AG08395 (cell line): ENCODE measurements around the gene DBH.

ENCODE experiments used
- DNase-seq: peaks from one replicate; pipeline ENCODE4 v3.0.0; 2012; ENCODE audit warnings: mixed read lengths, low spot score

The DBH gene

DNA sequence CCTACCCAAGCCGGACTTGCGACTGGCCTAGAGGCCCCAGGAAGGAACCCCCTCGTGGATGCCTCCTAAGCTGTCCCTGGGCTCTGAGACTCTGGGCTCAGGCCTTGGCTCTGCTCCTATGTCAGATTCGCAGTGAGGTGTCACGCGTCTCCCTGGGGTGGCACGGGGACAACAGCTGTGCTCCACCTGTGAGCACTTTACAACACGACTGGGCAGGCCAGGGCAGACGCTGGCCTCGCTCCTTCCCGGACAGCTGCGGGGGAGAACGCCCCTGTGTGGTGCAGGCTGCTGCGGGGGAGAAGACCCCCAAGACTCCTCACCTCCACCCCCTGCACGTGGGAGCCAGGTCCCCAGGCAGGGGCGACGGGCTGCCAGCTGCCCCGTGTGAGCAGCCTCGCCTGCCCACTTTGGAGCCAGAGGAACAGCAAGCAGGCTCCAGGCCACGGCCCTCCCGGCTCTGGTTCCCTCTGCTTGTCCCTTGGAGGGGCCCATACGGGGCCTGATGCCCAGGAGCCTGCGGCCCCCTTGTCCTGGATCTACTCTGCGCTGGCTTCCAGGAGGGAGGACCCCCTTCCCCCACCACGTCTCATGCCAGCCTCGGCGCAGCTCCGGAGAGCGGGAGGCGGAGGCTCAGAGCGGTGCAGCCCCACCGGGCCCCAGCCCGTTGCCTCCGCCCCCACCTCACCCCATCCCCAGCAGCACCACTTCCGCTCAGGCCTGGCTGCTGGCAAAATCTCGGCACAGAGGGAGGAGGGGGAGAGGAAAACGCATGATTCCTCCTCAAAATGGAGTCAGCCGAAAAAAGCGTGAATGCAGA, 66.0 kb downstream of the DBH start:
- no peak for DNase-seq

DNA sequence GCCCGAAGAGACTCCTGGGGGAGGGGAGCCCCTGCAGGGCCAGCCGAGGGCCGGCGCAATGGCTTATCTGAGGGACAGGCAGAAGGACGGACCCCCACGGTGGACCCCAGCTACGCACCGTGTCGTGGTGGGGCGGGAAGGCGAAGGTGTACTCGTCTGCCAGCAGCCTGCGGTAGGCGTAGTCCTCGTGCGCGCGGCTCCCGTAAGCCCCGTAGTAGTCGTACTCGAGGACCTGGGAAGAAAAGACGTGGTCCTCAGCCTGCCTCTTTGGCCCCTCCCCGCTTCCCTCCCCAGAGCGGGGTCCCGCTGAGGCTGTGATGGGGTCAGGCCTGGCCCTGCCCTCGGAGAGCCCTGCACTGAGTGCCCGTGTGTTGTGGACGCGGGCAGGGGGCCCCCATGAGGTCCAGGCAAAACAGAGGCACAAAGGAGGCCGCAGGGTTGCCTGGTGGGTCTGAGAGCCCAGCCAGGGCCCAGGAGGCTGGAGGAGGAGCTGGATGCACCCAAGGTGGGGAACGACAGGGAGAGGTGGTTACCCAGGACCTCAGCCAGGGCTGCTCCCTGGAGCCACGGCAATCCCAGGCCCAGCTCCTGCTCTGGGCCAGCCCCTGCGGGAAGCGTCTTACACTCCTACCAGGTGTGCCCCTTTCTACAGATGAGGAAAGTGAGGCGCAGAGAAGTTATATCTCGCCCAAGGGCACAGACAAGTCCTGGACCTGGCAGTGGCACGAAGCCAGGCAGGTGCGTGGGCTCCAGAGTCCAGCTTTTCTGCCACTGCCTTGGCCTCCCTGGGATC, 66.8 kb downstream of the DBH start:
- no peak for DNase-seq

DNA sequence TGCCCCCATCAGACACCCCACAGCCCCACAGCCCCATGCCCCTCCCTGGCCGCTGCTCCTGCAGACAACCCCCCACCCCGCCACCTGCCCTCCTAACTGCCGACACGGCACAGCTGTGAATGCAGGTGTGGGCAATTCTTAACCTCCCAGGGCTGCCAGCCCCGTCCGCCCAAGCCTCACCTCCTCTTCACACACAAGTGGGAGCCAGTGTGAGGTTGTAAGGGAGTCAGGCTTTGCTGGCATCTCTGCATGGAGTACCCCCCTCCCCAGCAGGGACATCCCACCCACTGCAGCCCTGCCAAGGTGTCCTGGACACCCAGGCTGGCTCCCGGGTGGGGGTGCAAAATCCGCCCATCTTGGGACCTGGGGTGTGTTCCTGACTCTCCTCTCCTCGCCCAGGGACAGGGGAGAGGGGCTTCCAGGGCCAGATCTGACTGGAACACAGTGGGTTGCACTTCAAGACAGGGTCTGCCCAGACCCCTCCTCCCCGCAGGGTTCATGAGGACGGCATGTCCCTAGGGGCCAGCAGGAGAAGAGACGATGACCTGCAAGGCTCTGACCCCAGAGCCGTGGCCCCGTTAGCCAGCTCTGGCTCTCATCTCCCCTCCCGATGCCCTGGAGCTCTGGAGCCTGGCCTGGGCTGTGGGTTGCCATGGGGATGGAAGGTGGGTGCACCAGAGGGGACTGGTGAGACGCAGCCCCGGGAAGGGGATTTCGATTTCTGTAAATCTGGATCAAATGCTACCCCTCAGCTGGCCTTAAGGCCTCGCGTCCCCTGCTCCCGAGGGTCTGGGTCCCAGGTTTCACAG, 67.6 kb downstream of the DBH start:
- no peak for DNase-seq

DNA sequence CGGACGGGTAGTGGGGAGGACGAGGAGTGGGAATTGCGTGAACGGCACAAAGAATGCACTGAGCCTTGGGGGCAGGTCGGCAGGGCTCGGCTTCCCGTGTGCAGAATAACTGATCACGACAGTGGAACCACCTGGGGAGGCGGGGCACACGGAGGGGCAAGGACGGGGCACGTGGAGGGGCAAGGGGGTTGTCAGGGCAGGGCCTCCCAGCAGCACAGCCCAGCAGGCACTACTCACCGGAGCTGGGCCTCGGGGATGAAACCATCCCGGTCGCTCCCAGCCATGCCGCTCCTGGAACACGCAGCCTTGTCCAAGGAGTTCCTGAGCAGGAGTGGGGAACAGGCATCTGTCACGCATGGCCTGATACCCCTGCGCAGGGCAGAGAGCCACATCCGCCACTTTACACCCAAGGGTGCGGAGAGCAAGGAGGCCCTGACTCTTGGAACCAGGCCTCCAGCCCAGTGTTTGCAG, 68.6 kb downstream of the DBH start:
- no peak for DNase-seq

DNA sequence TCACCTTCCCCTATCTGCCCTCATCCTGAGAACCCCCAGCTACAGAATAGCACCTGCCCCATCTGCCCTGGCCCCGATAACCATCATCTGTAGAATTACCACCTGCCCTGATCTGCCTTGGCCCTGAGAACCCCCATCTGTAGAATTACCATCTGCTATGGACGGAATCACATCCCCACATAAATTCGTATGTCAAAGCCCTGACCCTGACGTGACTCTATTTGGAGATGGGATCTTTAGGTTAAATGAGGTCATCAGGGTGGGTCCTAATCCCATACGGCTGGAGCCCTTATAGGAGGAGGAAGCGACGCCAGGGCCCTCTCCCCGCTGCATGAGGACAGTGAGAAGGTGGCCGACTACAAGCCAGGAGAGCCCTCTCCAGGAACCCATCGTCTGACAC, 69.4 kb downstream of the DBH start:
- DNase-seq: no peak

DNA sequence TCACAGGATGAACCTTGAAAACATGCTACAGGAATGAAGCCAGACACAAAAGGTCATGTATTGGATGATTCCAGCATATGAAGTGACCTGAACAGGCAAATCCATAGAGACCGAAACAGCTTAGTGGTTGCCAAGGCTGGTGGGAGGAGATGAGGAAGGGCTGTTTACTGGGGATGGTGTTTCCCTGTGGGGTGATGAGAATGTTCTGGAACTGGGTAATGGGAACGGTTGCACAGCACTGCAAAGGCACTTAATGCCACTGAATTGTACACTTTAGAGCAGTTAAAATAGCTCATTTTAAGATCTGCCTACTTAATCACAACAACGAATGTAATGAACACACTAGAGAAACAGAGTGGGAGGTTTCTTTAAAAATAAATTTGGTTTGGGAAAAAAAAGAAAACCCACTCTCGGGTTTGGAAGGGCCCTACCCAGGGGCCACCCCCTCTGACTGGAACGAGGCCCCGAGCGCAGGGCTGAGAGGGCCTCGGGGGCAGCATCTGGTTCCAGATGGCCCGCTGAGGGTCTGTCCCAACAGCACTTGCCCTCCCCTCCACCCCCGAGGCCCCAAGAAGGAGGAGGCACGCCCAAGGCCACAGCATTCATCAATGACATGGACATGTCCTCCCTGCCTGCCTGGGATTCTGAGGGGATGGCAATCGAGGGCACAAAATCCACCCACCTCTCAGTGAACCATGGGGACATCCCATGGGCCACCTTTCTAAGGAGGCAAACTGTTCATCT, 70.3 kb downstream of the DBH start:
- no peak for DNase-seq

DNA sequence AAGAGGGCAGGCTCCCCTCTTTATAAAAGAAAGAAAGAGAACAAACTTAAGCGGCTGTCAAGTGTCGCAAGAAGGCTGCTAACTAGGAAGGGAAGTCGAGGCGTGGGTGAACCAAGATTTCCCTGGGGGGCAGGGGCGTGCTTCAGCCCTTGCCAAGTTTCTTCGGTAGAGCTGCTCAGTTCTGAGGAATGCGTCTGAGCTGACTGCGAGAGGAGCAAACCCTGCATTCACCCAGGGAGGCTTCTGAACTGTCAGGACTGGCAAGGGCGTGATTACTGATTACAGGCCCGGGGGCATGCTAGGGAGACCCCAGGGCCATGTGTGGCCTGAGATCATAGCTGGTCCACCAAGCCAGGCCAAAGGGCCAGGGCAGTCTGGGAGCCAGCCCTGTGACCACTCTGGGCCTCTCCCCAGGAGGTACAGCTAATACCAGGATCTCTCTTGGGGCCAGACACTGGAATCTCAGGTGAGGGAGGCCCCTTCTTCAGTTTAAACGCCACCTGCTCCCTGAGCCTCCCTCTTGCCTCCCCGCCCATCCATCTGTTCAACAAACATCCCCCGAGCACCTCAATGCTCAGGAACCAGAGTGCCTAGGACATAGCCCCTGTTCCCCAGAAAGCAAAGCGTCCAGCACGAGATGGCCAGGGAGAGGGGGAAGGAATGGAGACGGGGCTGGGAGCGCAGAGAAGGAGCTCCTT, 71.1 kb downstream of the DBH start:
- DNase-seq: no peak

DNA sequence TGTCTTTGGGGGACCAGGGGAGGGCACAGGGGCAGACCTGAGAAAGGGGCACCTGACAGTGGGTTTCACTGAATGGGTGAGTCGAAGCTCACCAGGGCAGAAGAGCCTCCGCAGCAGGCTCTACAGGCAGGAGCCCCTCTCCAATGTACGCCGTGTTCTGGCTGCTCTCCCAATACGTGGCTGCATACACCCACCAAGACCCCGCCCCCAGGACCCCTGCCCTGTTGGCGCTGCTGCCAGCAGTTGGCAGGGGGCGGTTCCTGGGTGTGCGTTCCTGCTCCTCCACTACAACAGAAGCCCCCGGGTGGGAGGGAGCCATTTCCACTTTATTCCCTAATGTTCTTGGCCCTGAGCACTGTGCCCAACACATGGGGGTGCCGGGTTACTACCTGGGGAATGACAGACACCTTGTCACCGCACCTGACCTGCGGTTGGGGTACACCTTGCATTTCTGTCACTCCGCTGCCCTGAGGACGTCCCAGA, 71.6 kb downstream of the DBH start:
- DNase-seq: no peak

DNA sequence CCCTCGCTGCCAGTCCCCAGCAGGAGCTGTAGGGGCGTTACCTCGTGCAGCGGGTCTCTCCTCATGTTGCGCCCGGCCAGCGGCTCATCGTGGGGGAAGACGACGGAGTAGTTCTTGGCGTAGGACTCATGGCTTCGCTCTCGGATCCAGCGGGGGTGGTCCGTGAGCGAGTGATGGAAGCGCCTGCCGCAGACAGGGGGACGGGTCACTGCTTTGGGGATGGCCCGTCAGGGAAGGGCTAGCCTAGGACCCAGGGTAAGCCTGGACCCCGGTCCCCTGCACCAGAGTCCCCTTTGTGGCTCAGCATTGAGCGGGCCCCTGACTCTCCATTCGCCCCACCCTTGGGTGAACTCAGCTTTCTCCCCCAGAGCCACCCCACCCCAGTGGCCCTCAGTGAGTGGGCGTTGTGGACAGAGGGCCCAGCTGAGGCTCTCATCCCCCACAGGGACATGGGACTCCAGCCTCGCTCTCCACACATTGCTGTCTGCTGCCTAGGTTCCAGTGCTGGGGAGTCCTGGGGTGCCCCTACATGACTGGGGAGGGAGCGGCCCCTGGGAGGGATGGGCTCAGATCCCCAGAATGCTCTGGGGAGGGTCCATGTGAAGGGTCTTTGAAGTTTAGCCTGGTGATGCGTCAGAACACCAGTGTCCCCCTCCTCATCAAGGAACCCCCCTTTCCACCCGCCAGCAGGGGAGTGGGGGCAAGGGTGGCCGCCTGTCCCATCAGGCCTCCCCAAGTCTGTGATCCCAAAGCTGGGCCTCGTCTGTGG, 72.3 kb downstream of the DBH start:
- no peak for DNase-seq
